Gastrocnemius medialis (tissue), 4 donors: ENCODE data around the gene STAT6. TPM values are rescaled to one million over a fixed set of nuclear protein-coding genes. Genes with fewer than 3 reads are reported as not detected.

Source experiments
- ATAC-seq, 2 donors: fragments of 150-250 bp; one replicate each; pipeline ENCODE4 v1.9.1; 2016
- DNase-seq, 2 donors: peaks; one replicate each; pipeline ENCODE4 v3.0.0-alpha.2; 2019
- H3K27ac ChIP-seq, 4 donors: fragments of 200-600 bp; sonication (generic); 1 replicate in 1 of 4; 2 replicates in 3 of 4; pipeline ENCODE4 v1.5.1; 2016 to 2018; ENCODE audit warnings: mild to moderate bottlenecking in 2 of 4, moderate library complexity in 1 of 4
- H3K27me3 ChIP-seq, 3 donors: fragments of 200-600 bp; sonication (generic) in 2 of 3; 1 replicate in 1 of 3; 2 replicates in 2 of 3; pipeline versions ENCODE4 v1.5.1 to v1.6.0; 2016 to 2019; ENCODE audit warnings: mild to moderate bottlenecking in 1 of 3, moderate library complexity in 1 of 3
- H3K36me3 ChIP-seq, 2 donors: fragments of 200-600 bp; sonication (generic) in 1 of 2; one replicate each; pipeline ENCODE4 v1.5.1; 2017 to 2018
- H3K4me1 ChIP-seq, 2 donors: fragments of 200-600 bp; sonication (generic) in 1 of 2; one replicate each; pipeline ENCODE4 v1.5.1; 2016 to 2017; ENCODE audit warnings: mild to moderate bottlenecking in 2 of 2
- H3K4me3 ChIP-seq, 4 donors: fragments of 200-600 bp; sonication (generic) in 3 of 4; 1 replicate in 1 of 4; 2 replicates in 3 of 4; pipeline ENCODE4 v1.5.1; 2016 to 2019; ENCODE audit warnings: mild to moderate bottlenecking in 2 of 4
- H3K9me3 ChIP-seq, 3 donors: fragments of 200-600 bp; sonication (generic) in 2 of 3; 1 replicate in 1 of 3; 2 replicates in 2 of 3; pipeline ENCODE4 v1.5.1; 2016 to 2019
- POLR2A ChIP-seq, 2 donors: fragments of 450-650 bp; IDR thresholded peaks; one replicate each; pipeline ENCODE4 v1.6.1; 2017; ENCODE audit warnings: antibody characterized with exemption in 2 of 2, mild to moderate bottlenecking in 2 of 2, moderate library complexity in 2 of 2
- in situ Hi-C, 4 donors: fragments of 200-750 bp; cut with MboI; loops; one replicate each; pipeline versions ENCODE4 v1.15.0 to v1.8.0; 2017; ENCODE audit warnings: low sequenced_read_pairs in 4 of 4
- intact Hi-C: fragments of 100-400 bp; cut with DNase I; formaldehyde crosslinking; loops from one replicate; pipeline ENCODE4 v1.15.1; 2023; ENCODE audit warnings: low total_unique reads
- total RNA-seq, 4 donors: library from RNA; depleted of rRNA; stranded (reverse); fragments of >200 nt; gene quantifications; one replicate each; pipeline versions ENCODE4 v1.1.0 to v1.2.3, GENCODE V29; 2016
- TF ChIP-seq, protein P1 (sequence below), 5 experiments: fragments of 450-650 bp in 3 of 5; fragments of 200-600 bp in 2 of 5; sonication (generic) in 2 of 5; IDR thresholded peaks in 4 of 5; conservative IDR thresholded peaks in 1 of 5; 1 replicate in 4 of 5; 2 replicates in 1 of 5; pipeline ENCODE4 v1.5.1; 2016 to 2019; ENCODE audit warnings: antibody characterized with exemption in 5 of 5, mild to moderate bottlenecking in 3 of 5, moderate library complexity in 3 of 5

STAT6 gene
- total RNA-seq, 4 donors from 2014 or later: 12.5 to 17.4 (median 14.4) TPM

DNA sequence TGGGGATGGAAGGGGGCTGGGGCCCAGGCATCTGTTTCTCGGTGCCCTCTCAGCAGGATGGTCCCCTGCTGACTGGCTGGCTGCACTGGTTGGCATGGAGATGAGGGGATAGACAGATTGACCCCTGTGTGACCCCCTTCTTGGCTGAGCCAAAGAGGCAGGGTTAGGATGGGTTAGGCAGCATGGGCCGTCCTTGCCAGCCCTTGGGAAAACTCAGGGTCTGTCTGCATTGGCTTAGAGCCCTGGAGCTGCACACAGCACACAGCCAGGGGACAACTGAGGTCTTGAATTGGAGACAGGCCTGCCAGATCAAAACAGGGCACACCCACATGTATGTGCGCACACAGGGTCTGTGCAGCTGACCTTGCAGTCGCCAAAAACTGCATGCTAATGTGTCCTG is 47.5 kb upstream of the STAT6 start:
- no peak for TF ChIP-seq POLR2A (IDR thresholded peaks at IDR 0.05)
- TF ChIP-seq, protein P1, sequence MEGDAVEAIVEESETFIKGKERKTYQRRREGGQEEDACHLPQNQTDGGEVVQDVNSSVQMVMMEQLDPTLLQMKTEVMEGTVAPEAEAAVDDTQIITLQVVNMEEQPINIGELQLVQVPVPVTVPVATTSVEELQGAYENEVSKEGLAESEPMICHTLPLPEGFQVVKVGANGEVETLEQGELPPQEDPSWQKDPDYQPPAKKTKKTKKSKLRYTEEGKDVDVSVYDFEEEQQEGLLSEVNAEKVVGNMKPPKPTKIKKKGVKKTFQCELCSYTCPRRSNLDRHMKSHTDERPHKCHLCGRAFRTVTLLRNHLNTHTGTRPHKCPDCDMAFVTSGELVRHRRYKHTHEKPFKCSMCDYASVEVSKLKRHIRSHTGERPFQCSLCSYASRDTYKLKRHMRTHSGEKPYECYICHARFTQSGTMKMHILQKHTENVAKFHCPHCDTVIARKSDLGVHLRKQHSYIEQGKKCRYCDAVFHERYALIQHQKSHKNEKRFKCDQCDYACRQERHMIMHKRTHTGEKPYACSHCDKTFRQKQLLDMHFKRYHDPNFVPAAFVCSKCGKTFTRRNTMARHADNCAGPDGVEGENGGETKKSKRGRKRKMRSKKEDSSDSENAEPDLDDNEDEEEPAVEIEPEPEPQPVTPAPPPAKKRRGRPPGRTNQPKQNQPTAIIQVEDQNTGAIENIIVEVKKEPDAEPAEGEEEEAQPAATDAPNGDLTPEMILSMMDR (IDR thresholded peaks at IDR 0.05 in 4 of 5, conservative IDR thresholded peaks at IDR 0.05 in 1 of 5): no peak
- intact Hi-C loops: no loop called here
- H3K27ac ChIP-seq: no peak overlapping the region
- H3K9me3 ChIP-seq: no peaks in the 10 kb centered on the region
- no peak for ATAC-seq
- no peaks in the 10 kb centered on the region for H3K36me3 ChIP-seq
- in situ Hi-C loops: no loop called here
- H3K4me3 ChIP-seq: no peak overlapping the region
- no peaks in the 10 kb centered on the region for H3K27me3 ChIP-seq
- H3K4me1 ChIP-seq: no peaks in the 10 kb centered on the region
- DNase-seq: no peak

DNA sequence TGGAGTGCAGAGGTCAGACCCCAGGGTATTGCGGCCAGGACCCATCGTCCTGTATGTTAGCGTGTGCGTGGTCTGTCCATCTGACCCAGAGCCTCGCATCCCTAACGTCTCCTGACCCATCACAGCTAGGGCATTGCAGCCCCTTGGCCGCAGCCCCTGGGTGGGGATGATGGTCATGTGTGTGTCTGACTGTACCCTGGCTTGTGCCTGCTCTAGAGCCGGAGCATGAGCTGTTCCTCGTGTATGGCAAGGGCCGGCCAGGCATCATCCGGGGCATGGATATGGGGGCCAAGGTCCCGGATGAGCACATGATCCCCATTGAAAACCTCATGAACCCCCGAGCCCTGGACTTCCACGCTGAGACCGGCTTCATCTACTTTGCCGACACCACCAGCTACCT is 47.0 kb upstream of the STAT6 start:
- Histone ChIP-seq H3K36me3 (no peaks in the 10 kb centered on the region), H3K27me3 (no peaks in the 10 kb centered on the region), H3K4me1 (no peaks in the 10 kb centered on the region), H3K4me3 (no peak overlapping the region), H3K9me3 (no peaks in the 10 kb centered on the region), H3K27ac (no peak overlapping the region)
- no peak for TF ChIP-seq POLR2A (IDR thresholded peaks at IDR 0.05)
- no peak for DNase-seq
- ATAC-seq: no peak
- in situ Hi-C loops: no loop called here
- intact Hi-C loops: no loop called here

DNA sequence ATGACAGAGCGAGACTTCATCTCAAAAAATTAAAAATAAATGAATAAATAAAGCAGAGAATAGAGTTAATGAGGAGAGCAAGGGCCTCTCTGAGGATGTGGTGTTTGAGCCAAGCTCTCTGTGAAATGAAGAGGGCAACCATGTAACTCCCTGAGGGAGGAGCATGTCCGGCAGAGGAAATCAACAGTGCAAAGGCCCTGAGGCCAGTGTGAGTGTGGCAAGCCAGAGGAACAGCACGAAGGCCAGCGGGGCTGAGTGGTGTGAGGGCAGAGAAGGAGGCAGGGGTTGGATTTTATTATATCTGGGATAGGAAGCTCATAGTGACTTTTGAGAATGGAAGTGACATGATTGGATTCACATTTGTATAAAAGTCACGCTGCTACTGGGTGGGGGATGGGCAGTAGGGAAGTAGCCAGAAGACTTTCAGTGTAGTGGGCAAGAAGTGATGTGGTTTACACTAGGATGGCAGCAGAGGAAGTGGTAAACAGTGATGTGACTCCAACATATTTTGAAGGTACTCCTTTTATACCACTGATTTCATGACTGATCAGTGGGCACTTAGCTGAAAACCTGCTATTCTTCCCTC is 46.5 kb upstream of the STAT6 start:
- Histone ChIP-seq H3K4me1 (no peaks in the 10 kb centered on the region), H3K36me3 (no peaks in the 10 kb centered on the region)

DNA sequence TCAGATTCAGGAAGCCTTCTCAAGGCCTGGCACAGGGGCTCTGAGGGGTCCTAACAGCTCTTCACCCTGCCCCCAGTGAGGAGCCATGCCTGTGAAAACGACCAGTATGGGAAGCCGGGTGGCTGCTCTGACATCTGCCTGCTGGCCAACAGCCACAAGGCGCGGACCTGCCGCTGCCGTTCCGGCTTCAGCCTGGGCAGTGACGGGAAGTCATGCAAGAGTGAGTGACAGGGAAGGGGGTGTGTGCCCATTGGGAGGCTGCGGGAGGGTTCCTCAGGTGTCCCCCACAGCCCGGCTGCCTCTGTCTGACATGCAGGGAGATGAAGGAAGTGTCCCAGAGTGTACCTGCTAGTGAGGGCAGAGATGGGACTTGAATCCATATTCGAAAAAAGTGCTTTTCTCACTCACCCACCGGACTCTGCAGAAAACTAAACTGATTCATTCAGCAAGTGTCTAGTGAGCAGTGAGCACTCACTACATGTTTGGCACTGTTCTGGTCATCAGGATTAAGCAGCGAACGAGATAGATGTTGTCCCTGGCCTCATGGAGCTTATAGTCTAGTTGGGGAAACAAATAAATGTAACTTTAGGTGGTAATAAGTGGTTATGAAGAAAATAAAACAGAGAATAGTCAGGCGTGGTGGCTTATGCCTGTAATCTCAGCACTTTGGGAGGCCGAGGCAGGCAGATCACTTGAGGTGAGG is 45.7 kb upstream of the STAT6 start:
- DNase-seq: no peak
- TF ChIP-seq, protein P1 (IDR thresholded peaks at IDR 0.05 in 4 of 5, conservative IDR thresholded peaks at IDR 0.05 in 1 of 5): no peak
- TF ChIP-seq POLR2A (IDR thresholded peaks at IDR 0.05): no peak
- H3K4me3 ChIP-seq: no peak overlapping the region
- no peaks in the 10 kb centered on the region for H3K9me3 ChIP-seq
- no peaks in the 10 kb centered on the region for H3K36me3 ChIP-seq
- H3K4me1 ChIP-seq: peaks cover 4 to 6% of the 10 kb centered on the region in 2 donors
- H3K27ac ChIP-seq: no peak overlapping the region
- ATAC-seq: no peak
- in situ Hi-C loops (no loop called here), intact Hi-C loops (no loop called here)
- H3K27me3 ChIP-seq: no peaks in the 10 kb centered on the region

More for the DNA sequence above, 46.5 kb upstream of the STAT6 start:
- DNase-seq (no peak), ATAC-seq (no peak)
- TF ChIP-seq, protein P1 (IDR thresholded peaks at IDR 0.05 in 4 of 5, conservative IDR thresholded peaks at IDR 0.05 in 1 of 5): no peak
- TF ChIP-seq POLR2A (IDR thresholded peaks at IDR 0.05): no peak
- no peak overlapping the region for H3K4me3 ChIP-seq
- H3K27me3 ChIP-seq: no peaks in the 10 kb centered on the region
- no peaks in the 10 kb centered on the region for H3K9me3 ChIP-seq
- in situ Hi-C loops (no loop called here), intact Hi-C loops (no loop called here)
- no peak overlapping the region for H3K27ac ChIP-seq

DNA sequence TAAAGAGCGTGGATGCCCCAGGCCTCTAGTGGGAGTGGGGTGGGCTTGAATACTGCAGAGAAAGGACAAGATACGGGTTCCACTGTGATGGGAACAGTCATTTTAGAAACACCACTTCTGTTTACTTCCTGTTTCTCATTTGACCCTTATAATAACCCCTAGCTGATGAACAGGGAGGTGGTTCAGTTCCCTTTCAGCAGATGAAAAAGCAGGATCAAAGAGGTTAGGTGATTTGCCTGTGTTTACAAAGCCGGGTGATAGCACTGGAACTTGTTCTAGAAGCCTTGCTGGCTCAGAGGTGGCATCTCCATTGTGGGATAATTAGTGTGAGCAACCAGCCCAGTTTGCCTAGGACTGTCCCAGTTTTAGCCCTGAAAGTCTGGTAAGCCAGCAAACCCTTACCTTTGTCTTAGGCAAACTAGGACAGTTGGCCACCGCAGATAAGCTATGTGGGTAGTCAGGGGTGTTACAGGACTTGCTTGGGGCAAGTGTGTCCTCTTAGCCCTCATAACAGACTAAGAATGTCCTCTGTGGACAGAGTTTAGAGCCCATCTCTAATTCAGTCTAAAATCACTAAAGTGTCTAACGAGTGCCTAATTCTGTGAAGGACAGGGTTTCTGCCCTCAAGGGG is 43.8 kb upstream of the STAT6 start:
- DNase-seq: no peak
- no peak overlapping the region for H3K27ac ChIP-seq
- in situ Hi-C loops (no loop called here), intact Hi-C loops (no loop called here)
- ATAC-seq: no peak
- H3K27me3 ChIP-seq: no peaks in the 10 kb centered on the region
- no peak for TF ChIP-seq POLR2A (IDR thresholded peaks at IDR 0.05)
- TF ChIP-seq, protein P1 (IDR thresholded peaks at IDR 0.05 in 4 of 5, conservative IDR thresholded peaks at IDR 0.05 in 1 of 5): no peak
- H3K36me3 ChIP-seq: no peaks in the 10 kb centered on the region
- H3K4me3 ChIP-seq: no peak overlapping the region
- H3K9me3 ChIP-seq: no peaks in the 10 kb centered on the region
- peaks cover 10% of the 10 kb centered on the region in 2 donors for H3K4me1 ChIP-seq
